ENCODE results near the gene ZNF675.
"Not testable (repeated sequence)": the region's sequence is repeated elsewhere in the genome, so short reads cannot be mapped to it uniquely, and the experiment has no call there.

Gene ZNF675

GRCh38 chr19:23686621-23687423 lies at the start of gene ZNF675:
Gene ZNF675, minus strand, starts transcription at chr19:23687212. Its CDS starts 179 bp downstream, at chr19:23687033.
- peak; percentile 95 for DNase-seq

GRCh38 chr19:23730729-23731465 lies 43.9 kb upstream of the ZNF675 start:
- not testable (repeated sequence) for DNase-seq

DNA sequence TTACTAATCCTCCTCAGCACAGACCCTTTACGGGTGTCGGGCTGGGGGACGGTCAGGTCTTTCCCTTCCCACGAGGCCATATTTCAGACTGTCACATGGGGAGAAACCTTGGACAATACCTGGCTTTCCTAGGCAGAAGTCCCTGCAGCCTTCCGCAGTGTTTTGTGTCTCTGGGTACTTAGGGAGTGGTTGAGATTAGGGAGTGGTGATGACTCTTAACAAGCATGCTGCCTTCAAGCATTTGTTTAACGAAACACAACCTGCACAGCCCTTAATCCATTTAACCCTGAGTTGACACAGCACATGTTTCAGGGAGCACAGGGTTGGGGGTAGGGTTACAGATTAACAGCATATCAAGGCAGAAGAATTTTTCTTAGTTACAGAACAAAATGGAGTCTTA lies 37.1 kb upstream of the ZNF675 start:
- peak; percentile 2 for DNase-seq

GRCh38 chr19:23718802-23719201 lies 31.8 kb upstream of the ZNF675 start:
- DNase-seq: no peak

- no peak for DNase-seq
These were observed 29.8 kb upstream of the ZNF675 start for GRCh38 chr19:23716792-23717191.

GRCh38 chr19:23709347-23709746 lies 22.3 kb upstream of the ZNF675 start:
- DNase-seq: no peak

GRCh38 chr19:23706657-23707056 lies 19.6 kb upstream of the ZNF675 start:
- DNase-seq: no peak

DNA sequence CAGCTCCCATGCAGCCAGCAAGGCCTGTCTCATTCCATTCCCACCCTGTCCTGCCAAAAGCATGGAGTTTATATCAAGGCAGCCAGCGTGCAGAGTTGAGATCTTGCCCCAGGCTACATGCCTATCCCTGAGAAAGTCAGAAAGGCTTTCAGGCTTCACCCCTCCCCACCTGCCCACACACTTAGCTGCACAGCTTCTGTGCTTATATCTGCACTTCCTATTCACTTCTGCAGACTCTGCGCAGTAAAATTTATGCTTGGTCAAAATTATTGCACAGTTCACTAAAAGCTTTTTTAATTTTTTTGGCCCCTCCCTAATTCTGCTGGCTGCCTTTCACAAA lies 12.5 kb upstream of the ZNF675 start:
- DNase-seq: peak; percentile 60

- peak; percentile 77 for DNase-seq
These were observed 11.9 kb upstream of the ZNF675 start for GRCh38 chr19:23698711-23699520.

DNA sequence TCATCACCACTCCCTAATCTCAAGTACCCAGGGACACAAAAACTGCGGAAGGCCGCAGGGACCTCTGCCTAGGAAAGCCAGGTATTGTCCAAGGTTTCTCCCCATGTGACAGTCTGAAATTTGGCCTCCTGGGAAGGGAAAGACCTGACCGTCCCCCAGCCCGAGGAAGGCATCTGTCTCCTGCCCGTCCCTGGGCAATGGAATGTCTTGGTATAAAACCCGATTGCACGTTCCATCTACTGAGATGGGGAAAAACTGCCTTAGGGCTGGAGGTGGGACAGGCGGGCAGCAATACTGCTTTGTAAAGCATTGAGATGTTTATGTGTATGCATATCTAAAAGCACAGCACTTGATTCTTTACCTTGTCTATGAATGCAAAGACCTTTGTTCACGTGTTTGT lies 5.9 kb upstream of the ZNF675 start:
- not testable (repeated sequence) for DNase-seq

DNA sequence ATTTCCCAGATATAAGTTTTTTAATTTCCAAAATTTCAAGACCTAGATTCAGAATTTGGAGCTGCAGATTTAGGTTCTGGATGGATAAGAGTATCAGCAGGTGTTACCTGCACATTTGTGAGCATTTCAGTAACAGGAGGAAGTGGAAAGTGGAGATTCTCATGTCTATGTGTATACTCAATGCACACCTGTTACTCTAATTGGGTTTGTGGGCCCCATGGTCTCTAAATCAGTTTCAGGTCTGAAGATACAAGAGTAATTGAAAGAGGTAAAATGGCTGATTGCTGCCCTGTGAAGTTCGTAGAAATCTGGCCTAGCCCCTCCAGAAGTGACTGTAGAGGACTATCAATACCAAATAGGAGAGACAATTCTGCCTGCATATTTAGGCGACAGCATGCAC lies 13.9 kb downstream of the ZNF675 start:
- no peak for DNase-seq

- not testable (repeated sequence) for DNase-seq
These were observed 18.4 kb downstream of the ZNF675 start for GRCh38 chr19:23668606-23669005.

DNA sequence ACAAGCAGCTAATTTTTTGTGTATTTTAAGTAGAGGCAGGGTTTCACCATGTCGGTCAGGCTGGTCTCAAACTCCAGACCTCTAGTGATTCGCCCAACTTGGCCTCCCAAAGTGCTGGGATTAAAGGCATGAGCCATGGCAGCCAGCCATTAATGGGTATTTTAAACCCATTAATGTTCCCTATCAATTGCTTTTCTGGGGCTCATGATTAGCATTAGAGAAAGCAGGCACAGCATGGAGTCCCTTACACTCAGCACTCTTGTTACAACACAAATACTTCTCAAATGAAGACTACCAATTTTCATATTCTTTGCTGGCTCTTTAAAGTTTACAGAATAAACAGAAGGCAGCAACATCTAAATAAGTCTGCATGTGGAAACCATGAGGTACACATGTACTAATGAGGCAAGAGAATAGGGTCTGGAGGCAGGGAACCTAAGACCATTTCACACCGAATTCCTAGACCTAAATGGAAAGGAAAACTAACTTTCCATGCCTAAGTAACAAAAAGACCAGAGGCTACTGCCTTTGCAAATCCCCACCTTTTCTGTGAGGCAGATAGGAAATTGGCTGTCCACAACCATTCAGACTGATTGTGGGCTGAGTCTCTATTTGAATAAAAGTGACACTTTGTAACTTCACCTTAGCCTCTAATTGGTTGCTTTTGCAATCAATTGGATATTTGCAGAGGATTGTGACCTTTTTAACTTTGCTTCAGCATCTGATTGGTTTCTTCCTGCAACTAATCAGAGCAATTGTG lies 21.2 kb downstream of the ZNF675 start:
- no peak for DNase-seq

DNA sequence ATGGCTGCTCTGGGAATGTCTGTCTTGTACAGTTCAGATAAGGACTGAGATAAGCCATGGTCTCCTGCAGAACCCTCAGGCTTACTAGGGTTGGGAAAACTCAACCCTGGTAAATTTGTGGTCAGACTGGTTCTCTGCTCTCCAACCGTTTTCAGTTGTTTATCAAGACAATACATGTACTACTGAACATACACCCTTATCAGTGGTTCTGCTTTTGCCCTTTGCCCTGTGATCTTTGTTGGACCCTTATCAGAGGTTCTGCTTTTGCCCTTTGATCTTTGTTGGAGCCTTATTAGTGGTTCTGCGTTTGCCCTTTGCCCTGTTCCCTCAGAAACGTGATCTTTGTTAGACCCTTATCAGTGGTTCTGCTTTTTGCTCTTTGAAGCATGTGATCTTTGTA lies 37.2 kb downstream of the ZNF675 start:
- DNase-seq: not testable (repeated sequence)
